ENCODE data around the gene PRRG4.

DNA sequence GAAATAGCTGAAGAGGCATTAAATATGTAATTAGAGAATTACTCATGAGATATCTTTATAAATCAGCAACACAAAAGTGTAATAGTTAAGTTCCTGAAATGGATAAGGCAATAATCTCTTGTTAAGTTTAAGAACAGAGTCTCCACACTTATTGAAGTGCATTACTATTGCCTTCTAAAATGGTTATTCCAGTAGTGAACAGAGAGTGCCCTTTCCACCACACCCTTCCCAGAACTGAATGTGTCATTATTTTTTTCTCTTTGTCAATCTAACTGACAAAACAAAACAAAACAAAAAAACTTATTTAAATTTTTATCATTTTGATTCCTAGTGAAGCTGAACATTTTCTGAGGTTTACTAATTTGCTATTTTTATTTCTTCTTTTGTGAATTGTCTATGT is 9.2 kb upstream of the PRRG4 start:
- TF ChIP-seq, protein P1, sequence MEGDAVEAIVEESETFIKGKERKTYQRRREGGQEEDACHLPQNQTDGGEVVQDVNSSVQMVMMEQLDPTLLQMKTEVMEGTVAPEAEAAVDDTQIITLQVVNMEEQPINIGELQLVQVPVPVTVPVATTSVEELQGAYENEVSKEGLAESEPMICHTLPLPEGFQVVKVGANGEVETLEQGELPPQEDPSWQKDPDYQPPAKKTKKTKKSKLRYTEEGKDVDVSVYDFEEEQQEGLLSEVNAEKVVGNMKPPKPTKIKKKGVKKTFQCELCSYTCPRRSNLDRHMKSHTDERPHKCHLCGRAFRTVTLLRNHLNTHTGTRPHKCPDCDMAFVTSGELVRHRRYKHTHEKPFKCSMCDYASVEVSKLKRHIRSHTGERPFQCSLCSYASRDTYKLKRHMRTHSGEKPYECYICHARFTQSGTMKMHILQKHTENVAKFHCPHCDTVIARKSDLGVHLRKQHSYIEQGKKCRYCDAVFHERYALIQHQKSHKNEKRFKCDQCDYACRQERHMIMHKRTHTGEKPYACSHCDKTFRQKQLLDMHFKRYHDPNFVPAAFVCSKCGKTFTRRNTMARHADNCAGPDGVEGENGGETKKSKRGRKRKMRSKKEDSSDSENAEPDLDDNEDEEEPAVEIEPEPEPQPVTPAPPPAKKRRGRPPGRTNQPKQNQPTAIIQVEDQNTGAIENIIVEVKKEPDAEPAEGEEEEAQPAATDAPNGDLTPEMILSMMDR (optimal IDR thresholded peaks at IDR 0.05 in 1 of 3, IDR thresholded peaks at IDR 0.05 in 1 of 3, conservative IDR thresholded peaks at IDR 0.05 in 1 of 3; ENCODE audit: extremely low read depth in 1 of 3, insufficient read depth in 2 of 3, low read length in 3 of 3) = no peak
- TF ChIP-seq EZH2 (IDR thresholded peaks at IDR 0.05; ENCODE audit: low read length) = no peak
